ENCODE measurements around the gene WSB1. TPM values are rescaled to one million over a fixed set of nuclear protein-coding genes. Genes with fewer than 3 reads are reported as not detected.

The WSB1 gene
- total RNA-seq, 1 experiment from 2014 or later: 66.2 TPM

DNA sequence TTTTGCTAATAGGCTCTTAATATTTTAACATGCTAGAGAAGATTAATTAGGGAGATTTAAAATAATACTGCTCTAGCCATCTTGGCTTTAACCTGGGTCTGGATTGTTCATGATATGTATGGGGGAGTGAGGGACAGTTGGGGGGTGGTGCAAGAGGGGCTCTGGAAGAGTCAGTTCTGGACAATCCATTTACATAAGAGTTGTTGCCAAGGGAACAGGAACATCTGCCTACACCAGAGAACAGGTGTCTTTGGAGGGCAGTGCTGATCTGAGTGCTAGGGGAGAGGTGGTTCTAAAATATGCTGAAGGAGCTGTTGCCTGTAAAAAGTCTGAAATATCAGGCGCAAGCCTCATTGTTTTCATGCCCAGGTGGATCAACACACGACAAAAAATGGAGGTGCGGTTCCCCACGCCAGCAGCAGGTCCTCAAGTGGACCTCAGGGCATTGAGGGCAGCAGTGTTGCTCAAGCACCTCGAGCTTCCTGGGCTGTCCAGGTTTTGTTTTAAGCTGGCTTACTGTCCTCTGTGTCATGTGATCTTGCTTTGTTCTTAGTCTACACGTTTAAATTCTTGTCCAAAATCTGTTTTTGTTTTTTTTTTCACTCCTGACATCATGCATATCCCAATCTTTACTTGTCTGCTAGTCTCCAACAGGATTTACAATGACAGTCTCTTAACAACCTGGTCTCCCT, 25.4 kb upstream of the WSB1 start:
- Histone ChIP-seq H3K79me2 (ENCODE audit: low read depth) (no peaks in the 10 kb centered on the region), H3K27me3 (ENCODE audit: insufficient read depth, low read depth) (no peaks in the 10 kb centered on the region), H3K4me3 (no peak overlapping the region), H3K27ac (no peak overlapping the region), H4K20me1 (ENCODE audit: insufficient read depth) (no peaks in the 10 kb centered on the region), H3K4me1 (replicated peaks; ENCODE audit: insufficient read depth) (peaks cover 13% of the 10 kb centered on the region; the same call in 1 of the 2 replicates), H3K9me2 (ENCODE audit: insufficient read depth) (no peaks in the 10 kb centered on the region), H3K36me3 (ENCODE audit: low read depth) (no peaks in the 10 kb centered on the region), H2AFZ (no peak overlapping the region), H3K9me3 (ENCODE audit: insufficient read depth, low read depth) (no peaks in the 10 kb centered on the region), H3K4me2 (no peak overlapping the region), H3F3A (ENCODE audit: insufficient read depth, low read depth) (peaks cover 5% of the 10 kb centered on the region)
- BruUV-seq (replicated peaks): no TSS peak
- POLR2A ChIA-PET (ENCODE audit: unreplicated experiment): no interaction called here
- no peak for TF ChIP-seq EZH2 (IDR thresholded peaks at IDR 0.05; ENCODE audit: low read depth)
- TF ChIP-seq, protein P1, sequence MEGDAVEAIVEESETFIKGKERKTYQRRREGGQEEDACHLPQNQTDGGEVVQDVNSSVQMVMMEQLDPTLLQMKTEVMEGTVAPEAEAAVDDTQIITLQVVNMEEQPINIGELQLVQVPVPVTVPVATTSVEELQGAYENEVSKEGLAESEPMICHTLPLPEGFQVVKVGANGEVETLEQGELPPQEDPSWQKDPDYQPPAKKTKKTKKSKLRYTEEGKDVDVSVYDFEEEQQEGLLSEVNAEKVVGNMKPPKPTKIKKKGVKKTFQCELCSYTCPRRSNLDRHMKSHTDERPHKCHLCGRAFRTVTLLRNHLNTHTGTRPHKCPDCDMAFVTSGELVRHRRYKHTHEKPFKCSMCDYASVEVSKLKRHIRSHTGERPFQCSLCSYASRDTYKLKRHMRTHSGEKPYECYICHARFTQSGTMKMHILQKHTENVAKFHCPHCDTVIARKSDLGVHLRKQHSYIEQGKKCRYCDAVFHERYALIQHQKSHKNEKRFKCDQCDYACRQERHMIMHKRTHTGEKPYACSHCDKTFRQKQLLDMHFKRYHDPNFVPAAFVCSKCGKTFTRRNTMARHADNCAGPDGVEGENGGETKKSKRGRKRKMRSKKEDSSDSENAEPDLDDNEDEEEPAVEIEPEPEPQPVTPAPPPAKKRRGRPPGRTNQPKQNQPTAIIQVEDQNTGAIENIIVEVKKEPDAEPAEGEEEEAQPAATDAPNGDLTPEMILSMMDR (conservative IDR thresholded peaks at IDR 0.05): no peak
- CTCF ChIA-PET: no interaction called here
- DNase-seq: no peak
- intact Hi-C loops (cut with micrococcal nuclease; ENCODE audit: unreplicated experiment): no loop called here

DNA sequence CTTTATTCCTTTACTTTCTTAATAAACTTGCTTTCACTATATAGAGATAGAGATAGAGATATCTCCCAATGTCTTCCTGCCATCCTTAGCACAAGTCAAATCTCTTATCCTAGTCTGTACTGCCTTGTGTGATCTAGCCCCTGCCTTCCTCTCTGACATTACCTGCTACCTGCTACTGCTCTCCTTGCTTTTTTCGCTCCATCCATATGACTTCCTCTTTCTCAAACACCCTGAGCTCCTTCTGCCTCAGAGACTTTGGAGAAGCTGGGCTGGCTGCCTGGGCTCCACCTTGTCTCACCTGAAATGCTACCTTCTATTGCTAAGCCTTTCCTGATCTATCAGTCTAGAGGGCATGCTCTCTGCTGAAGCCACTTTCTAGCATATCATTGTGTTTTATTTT, 24.7 kb upstream of the WSB1 start:
- no peak for TF ChIP-seq EZH2 (IDR thresholded peaks at IDR 0.05; ENCODE audit: low read depth)
- TF ChIP-seq, protein P1 (conservative IDR thresholded peaks at IDR 0.05): no peak
- Histone ChIP-seq H3K9me2 (ENCODE audit: insufficient read depth) (no peaks in the 10 kb centered on the region), H3K79me2 (ENCODE audit: low read depth) (no peaks in the 10 kb centered on the region), H3K4me1 (replicated peaks; ENCODE audit: insufficient read depth) (peaks cover 13% of the 10 kb centered on the region; the same call in 1 of the 2 replicates), H3F3A (ENCODE audit: insufficient read depth, low read depth) (peaks cover 5% of the 10 kb centered on the region), H3K4me2 (no peak overlapping the region), H3K27me3 (ENCODE audit: insufficient read depth, low read depth) (no peaks in the 10 kb centered on the region), H4K20me1 (ENCODE audit: insufficient read depth) (no peaks in the 10 kb centered on the region), H3K27ac (no peak overlapping the region), H3K9me3 (ENCODE audit: insufficient read depth, low read depth) (no peaks in the 10 kb centered on the region), H3K36me3 (ENCODE audit: low read depth) (no peaks in the 10 kb centered on the region), H3K4me3 (no peak overlapping the region), H2AFZ (no peak overlapping the region)
- intact Hi-C loops (cut with micrococcal nuclease; ENCODE audit: unreplicated experiment): no loop called here
- POLR2A ChIA-PET (ENCODE audit: unreplicated experiment): no interaction called here
- no peak for DNase-seq
- CTCF ChIA-PET: no interaction called here
- BruUV-seq (replicated peaks): no TSS peak

DNA sequence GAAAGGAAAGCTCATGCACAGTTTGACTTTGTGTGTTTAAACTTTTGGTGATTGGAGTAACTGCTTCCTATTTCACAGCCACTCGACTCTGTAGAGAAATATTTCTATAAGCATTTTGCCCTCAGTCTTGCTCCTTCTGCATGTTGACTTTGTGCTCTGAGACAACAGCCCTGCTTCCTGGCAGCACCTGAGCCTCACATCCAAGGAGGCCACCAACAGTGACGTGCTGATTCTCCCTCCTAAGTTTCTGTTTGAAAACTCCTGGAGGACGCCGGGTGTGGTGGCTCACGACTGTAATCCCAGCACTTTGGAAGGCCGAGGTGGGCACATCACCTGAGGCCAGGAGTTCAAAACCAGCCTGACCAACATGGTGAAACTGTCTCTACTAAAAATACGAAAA, 23.9 kb upstream of the WSB1 start:
- peaks cover 9% of the 10 kb centered on the region; the same call in 1 of the 2 replicates for H3K4me1 ChIP-seq (replicated peaks; ENCODE audit: insufficient read depth)
- no peaks in the 10 kb centered on the region for H3K36me3 ChIP-seq (ENCODE audit: low read depth)
- H3K27ac ChIP-seq: no peak overlapping the region
- H3F3A ChIP-seq (ENCODE audit: insufficient read depth, low read depth): peaks cover 5% of the 10 kb centered on the region
- H3K27me3 ChIP-seq (ENCODE audit: insufficient read depth, low read depth): no peaks in the 10 kb centered on the region
- H3K9me2 ChIP-seq (ENCODE audit: insufficient read depth): no peaks in the 10 kb centered on the region
- ChIA-PET CTCF (no interaction called here), POLR2A (ENCODE audit: unreplicated experiment) (interaction anchor here (0.6 kb wide), 1 partner anchor 25 kb away, joined by 4 read pairs; no protein-coding TSS in a partner anchor)
- H3K4me2 ChIP-seq: no peak overlapping the region
- no peak overlapping the region for H2AFZ ChIP-seq
- H3K79me2 ChIP-seq (ENCODE audit: low read depth): no peaks in the 10 kb centered on the region
- no peak overlapping the region for H3K4me3 ChIP-seq
- H4K20me1 ChIP-seq (ENCODE audit: insufficient read depth): no peaks in the 10 kb centered on the region
- TF ChIP-seq, protein P1 (conservative IDR thresholded peaks at IDR 0.05): no peak
- TF ChIP-seq EZH2 (IDR thresholded peaks at IDR 0.05; ENCODE audit: low read depth): no peak
- no TSS peak for BruUV-seq (replicated peaks)
- no peak for DNase-seq
- intact Hi-C loops (cut with micrococcal nuclease; ENCODE audit: unreplicated experiment): no loop called here
- H3K9me3 ChIP-seq (ENCODE audit: insufficient read depth, low read depth): no peaks in the 10 kb centered on the region

Measured in PC-9 (cell line).